RPMI8226 (cell line): ENCODE measurements around the gene ADI1.
"Not testable (repeated sequence)": the region's sequence is repeated elsewhere in the genome, so short reads cannot be mapped to it uniquely, and the experiment has no call there.

Source experiments
- DNase-seq: peaks from one replicate; pipeline ENCODE4 v3.0.0-alpha.2; 2015

ADI1 gene

GRCh38 chr2:3461801-3462492, 57.4 kb downstream of the ADI1 start:
- peak; percentile 71 for DNase-seq

- no peak for DNase-seq
These were observed 58.2 kb downstream of the ADI1 start for GRCh38 chr2:3460831-3461800.

- DNase-seq, result no peak
These were observed 59.2 kb downstream of the ADI1 start for GRCh38 chr2:3460156-3460555.

GRCh38 chr2:3459185-3460015, 59.9 kb downstream of the ADI1 start:
- DNase-seq, result no peak

GRCh38 chr2:3458396-3459184, 60.7 kb downstream of the ADI1 start:
- DNase-seq, result no peak

GRCh38 chr2:3457524-3458395, 61.6 kb downstream of the ADI1 start:
- no peak for DNase-seq

GRCh38 chr2:3456125-3456524, 63.2 kb downstream of the ADI1 start:
- no peak for DNase-seq

- no peak for DNase-seq
These were observed 64.5 kb downstream of the ADI1 start for GRCh38 chr2:3454802-3455201.

- not testable (repeated sequence) for DNase-seq
These were observed 65.3 kb downstream of the ADI1 start for GRCh38 chr2:3454005-3454404.

GRCh38 chr2:3453190-3453999, 65.9 kb downstream of the ADI1 start:
- no peak for DNase-seq

- no peak for DNase-seq
These were observed 67.2 kb downstream of the ADI1 start for GRCh38 chr2:3451926-3452671.

- DNase-seq, result no peak
These were observed 68.2 kb downstream of the ADI1 start for GRCh38 chr2:3451169-3451568.

- no peak for DNase-seq
These were observed 68.8 kb downstream of the ADI1 start for GRCh38 chr2:3450385-3451010.

GRCh38 chr2:3449936-3450335, 69.4 kb downstream of the ADI1 start:
- no peak for DNase-seq

- DNase-seq, result no peak
These were observed 70.2 kb downstream of the ADI1 start for GRCh38 chr2:3449086-3449485.

- not testable (repeated sequence) for DNase-seq
These were observed 70.9 kb downstream of the ADI1 start for GRCh38 chr2:3448441-3448911.

GRCh38 chr2:3447789-3448317, 71.5 kb downstream of the ADI1 start:
- no peak for DNase-seq
